Measurements from ENCODE around the gene CKMT2. TPM values are rescaled to one million over a fixed set of nuclear protein-coding genes. Genes with fewer than 3 reads are reported as not detected.

The CKMT2 gene
- total and polyA plus RNA-seq, 2 of the 8 experiments (the other 6 are each of a cell fraction or from before 2014, with no cell fraction given): 2.4 to 5.0 TPM

- no peak overlapping the region for H3K9ac ChIP-seq (replicated peaks in 1 of 4; ENCODE audit: extremely low read depth in 1 of 4, low read depth in 3 of 4, low read length in 3 of 4)
- no peak overlapping the region for H2BK120ac ChIP-seq (replicated peaks; ENCODE audit: low read depth, low read length)
- no peak overlapping the region for H4K91ac ChIP-seq (replicated peaks; ENCODE audit: insufficient read length, low read length)
- no peak overlapping the region for H4K8ac ChIP-seq (ENCODE audit: extremely low read depth, insufficient read depth, low read length)
- no peak overlapping the region for H2AFZ ChIP-seq (ENCODE audit: low read length)
- no peaks in the 10 kb centered on the region for H3K79me2 ChIP-seq (ENCODE audit: control insufficient read depth in 1 of 2, insufficient read depth in 2 of 2, low read length in 2 of 2)
- H4K5ac ChIP-seq (ENCODE audit: insufficient read length, low read depth, low read length): no peak overlapping the region
- FAIRE-seq: no peak
- no peak overlapping the region for H2BK20ac ChIP-seq (ENCODE audit: low read length)
- no peak overlapping the region for H3K56ac ChIP-seq (replicated peaks; ENCODE audit: insufficient read length, low read depth, low read length)
- H3K4me1 ChIP-seq (replicated peaks in 1 of 4; ENCODE audit: control insufficient read depth in 3 of 4, insufficient read depth in 4 of 4, low read length in 3 of 4): no peaks in the 10 kb centered on the region
- no peak overlapping the region for H3K27ac ChIP-seq (ENCODE audit: low read depth, low read length)
- no peak overlapping the region for H2BK5ac ChIP-seq (ENCODE audit: low read depth, low read length)
- H3K23me2 ChIP-seq (ENCODE audit: low read depth, low read length): no peaks in the 10 kb centered on the region
- no peak for DNase-seq (ENCODE audit: low read depth in 1 of 2, low spot score in 2 of 2)
- no peaks in the 10 kb centered on the region for H3K79me1 ChIP-seq (ENCODE audit: low read depth, low read length)
- no peak overlapping the region for H3K23ac ChIP-seq (ENCODE audit: insufficient read length)
- H3K36me3 ChIP-seq (ENCODE audit: control insufficient read depth in 2 of 4, insufficient read depth in 4 of 4, low read length in 3 of 4): no peaks in the 10 kb centered on the region
- ChIA-PET POLR2A (ENCODE audit: partially characterized antibody) (no interaction called here), CTCF (ENCODE audit: partially characterized antibody) (interaction anchor here (1.2 to 1.5 kb wide), 5 partner anchors 10 to 265 kb away, joined by 3 to 5 read pairs (median 4); no protein-coding TSS in a partner anchor)
- no peaks in the 10 kb centered on the region for H3K27me3 ChIP-seq (replicated peaks in 1 of 4; ENCODE audit: control insufficient read depth in 3 of 4, extremely low read depth in 1 of 4, insufficient read depth in 3 of 4, low read length in 3 of 4)
- no peaks in the 10 kb centered on the region for H4K20me1 ChIP-seq (replicated peaks in 1 of 2; ENCODE audit: control insufficient read depth in 1 of 2, insufficient read depth in 2 of 2, low read length in 2 of 2)
- H3K4me3 ChIP-seq (ENCODE audit: extremely low read depth in 1 of 4, insufficient read depth in 2 of 4, low read depth in 3 of 4, low read length in 4 of 4): no peak overlapping the region
- no peak overlapping the region for H3K18ac ChIP-seq (ENCODE audit: extremely low read depth, low read length)
- no peak overlapping the region for H3K4ac ChIP-seq (replicated peaks; ENCODE audit: insufficient read length, low read depth, low read length)
- no peak overlapping the region for H2AK5ac ChIP-seq (ENCODE audit: low read depth, low read length)
- no peak overlapping the region for H3K4me2 ChIP-seq (ENCODE audit: insufficient read depth in 1 of 2, low read depth in 2 of 2, low read length in 2 of 2)
- H3K14ac ChIP-seq (ENCODE audit: insufficient read length): no peak overlapping the region
- H3K9me3 ChIP-seq (ENCODE audit: insufficient read depth in 2 of 2, low read depth in 1 of 2, low read length in 1 of 2): no peaks in the 10 kb centered on the region
- H2BK12ac ChIP-seq (ENCODE audit: low read depth, low read length): no peak overlapping the region
- 91% methylated on average over 11 of the region's 11 CpGs; no CpG with 5 or more reads in 1 of the 2 experiments for WGBS, 2 experiments (ENCODE audit: extremely low coverage in 1 of 2, insufficient coverage in 1 of 2, insufficient read length in 1 of 2, insufficient replicate concordance in 2 of 2, low coverage in 1 of 2, low lambda C conversion rate in 2 of 2, missing lambda C conversion rate in 1 of 2)
- H2BK15ac ChIP-seq (ENCODE audit: low read length): no peak overlapping the region
- TF ChIP-seq NANOG (IDR thresholded peaks at IDR 0.05; ENCODE audit: insufficient read depth, low read depth, low read length, poor library complexity, severe bottlenecking): no peak
- TF ChIP-seq SP1 (IDR thresholded peaks at IDR 0.05; ENCODE audit: low read depth, low read length): no peak
- TF ChIP-seq EGR1 (IDR thresholded peaks at IDR 0.05; ENCODE audit: borderline replicate concordance, low read depth, low read length): no peak
- no peak for TF ChIP-seq SIRT6 (IDR thresholded peaks at IDR 0.05; ENCODE audit: low read length)
- TF ChIP-seq E2F6 (IDR thresholded peaks at IDR 0.05): no peak
- TF ChIP-seq TCF12 (IDR thresholded peaks at IDR 0.05; ENCODE audit: low read depth, low read length): no peak
- no peak for TF ChIP-seq CHD2 (IDR thresholded peaks at IDR 0.05; ENCODE audit: low read length)
- no peak for TF ChIP-seq POLR2AphosphoS5 (IDR thresholded peaks at IDR 0.05; ENCODE audit: low read depth, low read length)
- TF ChIP-seq RFX5 (IDR thresholded peaks at IDR 0.05; ENCODE audit: borderline replicate concordance, low read depth, low read length): no peak
- TF ChIP-seq TAF7 (optimal IDR thresholded peaks at IDR 0.05; ENCODE audit: borderline replicate concordance, low read depth, low read length): no peak
- TF ChIP-seq RBBP5 (IDR thresholded peaks at IDR 0.05; ENCODE audit: borderline replicate concordance, low read depth, low read length): no peak
- no peak for TF ChIP-seq ZNF274 (IDR thresholded peaks at IDR 0.05; ENCODE audit: borderline replicate concordance, extremely low read depth, low read length)
- no peak for TF ChIP-seq BACH1 (IDR thresholded peaks at IDR 0.05; ENCODE audit: low read length)
- TF ChIP-seq ASH2L (IDR thresholded peaks at IDR 0.05; ENCODE audit: low read length): no peak
Measured at GRCh38 chr5:81209869-81210493, 23.1 kb upstream of the CKMT2 start.

All from H1 (cell line).